Measurements from ENCODE around the gene SH3YL1. TPM values are rescaled to one million over a fixed set of nuclear protein-coding genes. Genes with fewer than 3 reads are reported as not detected.

SH3YL1 gene
- total RNA-seq, 1 experiment from 2014 or later: 33.0 TPM

DNA sequence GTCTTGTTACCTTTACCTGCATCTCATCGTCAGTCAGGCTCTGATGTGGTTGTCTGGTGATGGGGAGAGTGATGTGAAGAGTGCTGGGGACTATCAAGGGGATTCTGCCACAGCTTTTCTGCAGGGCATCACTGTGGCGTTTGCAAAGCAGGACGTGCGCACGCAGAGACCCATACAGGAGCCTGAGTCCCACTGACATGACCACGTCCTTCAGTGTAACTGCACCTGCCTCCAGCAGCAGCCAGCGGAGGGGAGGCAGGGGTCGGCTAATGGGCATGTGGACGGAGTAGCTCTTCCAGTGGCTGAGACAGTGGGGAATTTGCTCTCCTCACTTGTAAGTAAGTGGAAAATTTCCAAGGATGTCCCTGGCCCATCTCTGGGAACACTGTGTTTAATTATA, 17.5 kb upstream of the SH3YL1 start:
- no peak for DNase-seq (ENCODE audit: low spot score)
- ChIA-PET CTCF (no interaction called here), POLR2A (ENCODE audit: low non-redundant PET) (no interaction called here)
- Histone ChIP-seq H3K9me3 (ENCODE audit: low read depth, low read length, poor library complexity, severe bottlenecking) (no peaks in the 10 kb centered on the region), H3K27ac (ENCODE audit: low read depth, low read length, poor library complexity, severe bottlenecking) (no peak overlapping the region), H3K27me3 (replicated peaks; ENCODE audit: insufficient read depth, low read depth, low read length, poor library complexity) (peaks cover 1% of the 10 kb centered on the region), H3K4me3 (ENCODE audit: low read depth, low read length, poor library complexity, severe bottlenecking) (no peak overlapping the region), H3K36me3 (ENCODE audit: insufficient read depth, low read length, poor library complexity, severe bottlenecking) (peaks cover 46% of the 10 kb centered on the region), H3K4me1 (ENCODE audit: insufficient read depth, low read length, poor library complexity, severe bottlenecking) (no peaks in the 10 kb centered on the region)
- intact Hi-C loops (cut with micrococcal nuclease; ENCODE audit: unreplicated experiment): no loop called here
- BruUV-seq (replicated peaks): no TSS peak
- TF ChIP-seq, protein P1, sequence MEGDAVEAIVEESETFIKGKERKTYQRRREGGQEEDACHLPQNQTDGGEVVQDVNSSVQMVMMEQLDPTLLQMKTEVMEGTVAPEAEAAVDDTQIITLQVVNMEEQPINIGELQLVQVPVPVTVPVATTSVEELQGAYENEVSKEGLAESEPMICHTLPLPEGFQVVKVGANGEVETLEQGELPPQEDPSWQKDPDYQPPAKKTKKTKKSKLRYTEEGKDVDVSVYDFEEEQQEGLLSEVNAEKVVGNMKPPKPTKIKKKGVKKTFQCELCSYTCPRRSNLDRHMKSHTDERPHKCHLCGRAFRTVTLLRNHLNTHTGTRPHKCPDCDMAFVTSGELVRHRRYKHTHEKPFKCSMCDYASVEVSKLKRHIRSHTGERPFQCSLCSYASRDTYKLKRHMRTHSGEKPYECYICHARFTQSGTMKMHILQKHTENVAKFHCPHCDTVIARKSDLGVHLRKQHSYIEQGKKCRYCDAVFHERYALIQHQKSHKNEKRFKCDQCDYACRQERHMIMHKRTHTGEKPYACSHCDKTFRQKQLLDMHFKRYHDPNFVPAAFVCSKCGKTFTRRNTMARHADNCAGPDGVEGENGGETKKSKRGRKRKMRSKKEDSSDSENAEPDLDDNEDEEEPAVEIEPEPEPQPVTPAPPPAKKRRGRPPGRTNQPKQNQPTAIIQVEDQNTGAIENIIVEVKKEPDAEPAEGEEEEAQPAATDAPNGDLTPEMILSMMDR (conservative IDR thresholded peaks at IDR 0.05; ENCODE audit: low read depth, low read length): no peak
- TF ChIP-seq EZH2 (IDR thresholded peaks at IDR 0.05; ENCODE audit: borderline replicate concordance, low read depth, low read length, poor library complexity, severe bottlenecking): no peak

GRCh38 chr2:280650-281110, 16.8 kb upstream of the SH3YL1 start:
- no TSS peak for BruUV-seq (replicated peaks)
- TF ChIP-seq, protein P1 (conservative IDR thresholded peaks at IDR 0.05; ENCODE audit: low read depth, low read length): no peak
- no peak for TF ChIP-seq EZH2 (IDR thresholded peaks at IDR 0.05; ENCODE audit: borderline replicate concordance, low read depth, low read length, poor library complexity, severe bottlenecking)
- no peaks in the 10 kb centered on the region for H3K27me3 ChIP-seq (replicated peaks; ENCODE audit: insufficient read depth, low read depth, low read length, poor library complexity)
- H3K9me3 ChIP-seq (ENCODE audit: low read depth, low read length, poor library complexity, severe bottlenecking): no peaks in the 10 kb centered on the region
- intact Hi-C loops (cut with micrococcal nuclease; ENCODE audit: unreplicated experiment): no loop called here
- DNase-seq (ENCODE audit: low spot score): no peak
- no peaks in the 10 kb centered on the region for H3K4me1 ChIP-seq (ENCODE audit: insufficient read depth, low read length, poor library complexity, severe bottlenecking)
- no peak overlapping the region for H3K4me3 ChIP-seq (ENCODE audit: low read depth, low read length, poor library complexity, severe bottlenecking)
- H3K36me3 ChIP-seq (ENCODE audit: insufficient read depth, low read length, poor library complexity, severe bottlenecking): peaks cover 53% of the 10 kb centered on the region
- POLR2A ChIA-PET (ENCODE audit: low non-redundant PET): no interaction called here
- H3K27ac ChIP-seq (ENCODE audit: low read depth, low read length, poor library complexity, severe bottlenecking): no peak overlapping the region
- CTCF ChIA-PET: no interaction called here

- Histone ChIP-seq H3K27ac (ENCODE audit: low read depth, low read length, poor library complexity, severe bottlenecking) (no peak overlapping the region), H3K27me3 (replicated peaks; ENCODE audit: insufficient read depth, low read depth, low read length, poor library complexity) (no peaks in the 10 kb centered on the region), H3K4me3 (ENCODE audit: low read depth, low read length, poor library complexity, severe bottlenecking) (no peak overlapping the region), H3K9me3 (ENCODE audit: low read depth, low read length, poor library complexity, severe bottlenecking) (no peaks in the 10 kb centered on the region), H3K36me3 (ENCODE audit: insufficient read depth, low read length, poor library complexity, severe bottlenecking) (peaks cover 59% of the 10 kb centered on the region), H3K4me1 (ENCODE audit: insufficient read depth, low read length, poor library complexity, severe bottlenecking) (no peaks in the 10 kb centered on the region)
- DNase-seq (ENCODE audit: low spot score): no peak
- POLR2A ChIA-PET (ENCODE audit: low non-redundant PET): no interaction called here
- CTCF ChIA-PET: no interaction called here
- BruUV-seq (replicated peaks): no TSS peak
- TF ChIP-seq EZH2 (IDR thresholded peaks at IDR 0.05; ENCODE audit: borderline replicate concordance, low read depth, low read length, poor library complexity, severe bottlenecking): no peak
- TF ChIP-seq, protein P1 (conservative IDR thresholded peaks at IDR 0.05; ENCODE audit: low read depth, low read length): no peak
- intact Hi-C loops (cut with micrococcal nuclease; ENCODE audit: unreplicated experiment): no loop called here
Observed at GRCh38 chr2:279956-280649, 16.3 kb upstream of the SH3YL1 start.

Data from A673 (cell line).